Fibroblast of skin of left biceps (primary cell): Measurements from ENCODE around the gene NAA38.
A peak's percentile ranks its signal among the peaks of the same experiment; 100 is the strongest.

Source experiments
- DNase-seq, 2 experiments: peaks; one replicate each; pipeline ENCODE4 v3.0.0-alpha.2; 2013; ENCODE audit warnings: low read depth in 2 of 2

Gene NAA38

GRCh38 chr17:7852919-7853690, 4.3 kb downstream of the NAA38 start:
- no peak for DNase-seq

- no peak for DNase-seq
Measured at GRCh38 chr17:7852262-7852670, 5.1 kb downstream of the NAA38 start.

GRCh38 chr17:7851438-7852261, 5.7 kb downstream of the NAA38 start:
- peak in 1 of 2 experiments; percentile 53 for DNase-seq

- no peak for DNase-seq
Measured at GRCh38 chr17:7850701-7851437, 6.5 kb downstream of the NAA38 start.

GRCh38 chr17:7849751-7850504, 7.4 kb downstream of the NAA38 start:
- no peak for DNase-seq

- DNase-seq: no peak
Measured at GRCh38 chr17:7849130-7849750, 8.1 kb downstream of the NAA38 start.

- no peak for DNase-seq
Measured at GRCh38 chr17:7848739-7849129, 8.6 kb downstream of the NAA38 start.

- no peak for DNase-seq
Measured at GRCh38 chr17:7848131-7848579, 9.2 kb downstream of the NAA38 start.

- DNase-seq: no peak
Measured at GRCh38 chr17:7846765-7847661, 10.3 kb downstream of the NAA38 start.

- DNase-seq: no peak
Measured at GRCh38 chr17:7846063-7846735, 11.2 kb downstream of the NAA38 start.

- DNase-seq: no peak
Measured at GRCh38 chr17:7845359-7846062, 11.8 kb downstream of the NAA38 start.

- peak; percentile 73 to 74 for DNase-seq
Measured at GRCh38 chr17:7844292-7845154, 12.8 kb downstream of the NAA38 start.

- DNase-seq: no peak
Measured at GRCh38 chr17:7843536-7844291, 13.6 kb downstream of the NAA38 start.

GRCh38 chr17:7843257-7843535, 14.2 kb downstream of the NAA38 start:
- no peak for DNase-seq

GRCh38 chr17:7842380-7843256, 14.7 kb downstream of the NAA38 start:
- DNase-seq: peak; percentile 69 to 71

- DNase-seq: peak; percentile 67 to 68
Measured at GRCh38 chr17:7841915-7842379, 15.4 kb downstream of the NAA38 start.
